KMS-11 (cell line): Measurements from ENCODE around the gene SGCD.

ENCODE experiments used
- H2AFZ ChIP-seq: fragments of 200-600 bp; sonication (generic); 2 replicates; pipeline ENCODE4 v1.6.1; 2016; ENCODE audit warnings: antibody characterized with exemption, mixed run types, low read depth
- H3K27ac ChIP-seq: fragments of 200-600 bp; sonication (generic); 2 replicates; pipeline ENCODE4 v1.6.1; 2016; ENCODE audit warnings: mild to moderate bottlenecking, mixed run types
- H3K27me3 ChIP-seq: fragments of 200-600 bp; sonication (generic); 2 replicates; pipeline ENCODE4 v1.6.1; 2017; ENCODE audit warnings: mild to moderate bottlenecking, low read depth, mixed run types, moderate library complexity; ENCODE audit not compliant: insufficient read depth
- H3K36me3 ChIP-seq: fragments of 200-600 bp; sonication (generic); 2 replicates; pipeline ENCODE4 v1.6.1; 2017; ENCODE audit warnings: mild to moderate bottlenecking, mixed run types; ENCODE audit not compliant: insufficient read depth
- H3K4me1 ChIP-seq: fragments of 200-600 bp; sonication (generic); 2 replicates; pipeline ENCODE4 v1.6.1; 2016; ENCODE audit warnings: mild to moderate bottlenecking, low read depth, mixed run types; ENCODE audit not compliant: poor library complexity, severe bottlenecking
- H3K4me2 ChIP-seq: fragments of 200-600 bp; sonication (generic); 2 replicates; pipeline ENCODE4 v1.7.0; 2016; ENCODE audit warnings: mild to moderate bottlenecking, mixed run types
- H3K4me3 ChIP-seq: fragments of 200-600 bp; sonication (generic); IDR thresholded peaks from 2 replicates; pipeline ENCODE4 v1.6.1; 2017; ENCODE audit warnings: low read depth, low read length, mixed read lengths; ENCODE audit not compliant: insufficient read depth
- H3K79me2 ChIP-seq: fragments of 200-600 bp; sonication (generic); 2 replicates; pipeline ENCODE4 v1.6.1; 2016; ENCODE audit warnings: low read depth, mixed run types; ENCODE audit not compliant: insufficient read depth
- H3K9ac ChIP-seq: fragments of 200-600 bp; sonication (generic); 2 replicates; pipeline ENCODE4 v1.6.1; 2016; ENCODE audit warnings: mild to moderate bottlenecking, mixed run types
- H4K20me1 ChIP-seq: fragments of 200-600 bp; sonication (generic); 2 replicates; pipeline ENCODE4 v1.6.1; 2016; ENCODE audit warnings: mild to moderate bottlenecking, mixed run types; ENCODE audit not compliant: insufficient read depth
- TF ChIP-seq, protein P1 (sequence below): fragments of 200-600 bp; sonication (generic); conservative IDR thresholded peaks from 2 replicates; pipeline ENCODE4 v1.6.1; 2017; ENCODE audit warnings: low read depth, mild to moderate bottlenecking, antibody characterized with exemption, low read length, moderate library complexity, mixed read lengths

SGCD gene

GRCh38 chr5:156812959-156813358 is 486.0 kb downstream of the SGCD start:
- Histone ChIP-seq H3K4me2 (no peak overlapping the region), H3K27ac (no peak overlapping the region), H3K4me3 (no peak overlapping the region), H4K20me1 (no peaks in the 10 kb centered on the region), H3K36me3 (no peaks in the 10 kb centered on the region), H2AFZ (no peak overlapping the region), H3K27me3 (no peaks in the 10 kb centered on the region), H3K79me2 (no peaks in the 10 kb centered on the region), H3K4me1 (peaks cover 8% of the 10 kb centered on the region), H3K9ac (no peak overlapping the region)
- TF ChIP-seq, protein P1, sequence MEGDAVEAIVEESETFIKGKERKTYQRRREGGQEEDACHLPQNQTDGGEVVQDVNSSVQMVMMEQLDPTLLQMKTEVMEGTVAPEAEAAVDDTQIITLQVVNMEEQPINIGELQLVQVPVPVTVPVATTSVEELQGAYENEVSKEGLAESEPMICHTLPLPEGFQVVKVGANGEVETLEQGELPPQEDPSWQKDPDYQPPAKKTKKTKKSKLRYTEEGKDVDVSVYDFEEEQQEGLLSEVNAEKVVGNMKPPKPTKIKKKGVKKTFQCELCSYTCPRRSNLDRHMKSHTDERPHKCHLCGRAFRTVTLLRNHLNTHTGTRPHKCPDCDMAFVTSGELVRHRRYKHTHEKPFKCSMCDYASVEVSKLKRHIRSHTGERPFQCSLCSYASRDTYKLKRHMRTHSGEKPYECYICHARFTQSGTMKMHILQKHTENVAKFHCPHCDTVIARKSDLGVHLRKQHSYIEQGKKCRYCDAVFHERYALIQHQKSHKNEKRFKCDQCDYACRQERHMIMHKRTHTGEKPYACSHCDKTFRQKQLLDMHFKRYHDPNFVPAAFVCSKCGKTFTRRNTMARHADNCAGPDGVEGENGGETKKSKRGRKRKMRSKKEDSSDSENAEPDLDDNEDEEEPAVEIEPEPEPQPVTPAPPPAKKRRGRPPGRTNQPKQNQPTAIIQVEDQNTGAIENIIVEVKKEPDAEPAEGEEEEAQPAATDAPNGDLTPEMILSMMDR, result no peak

DNA sequence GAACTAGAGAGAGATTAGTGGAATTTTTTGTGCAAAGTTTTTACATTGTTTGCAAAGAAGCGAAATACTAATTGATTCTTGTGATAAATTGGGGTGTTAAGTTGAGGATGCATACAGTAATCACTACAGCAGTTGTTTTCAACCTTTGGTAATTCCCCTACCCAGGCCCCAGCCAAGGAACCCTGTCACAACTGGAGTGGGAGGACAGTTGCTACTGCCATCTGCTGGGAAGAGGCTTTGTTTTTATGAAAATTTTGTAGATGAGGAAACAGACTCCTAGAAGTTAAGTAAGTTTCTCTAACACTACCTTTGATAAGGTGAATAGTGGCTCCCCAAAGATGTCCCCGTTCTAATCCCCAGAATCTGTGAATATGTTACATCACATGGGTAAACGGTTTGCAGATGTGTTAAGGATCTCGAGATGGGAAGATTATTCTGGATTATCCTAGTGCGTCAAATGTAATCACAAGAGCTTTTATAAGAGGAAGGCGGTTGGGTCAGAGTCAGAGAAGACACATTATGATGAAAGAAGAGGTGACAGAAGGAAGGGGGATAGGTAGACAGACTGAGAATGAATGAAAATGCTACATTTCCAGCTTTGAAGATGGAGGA is 489.1 kb downstream of the SGCD start:
- Histone ChIP-seq H3K27me3 (no peaks in the 10 kb centered on the region), H3K27ac (no peak overlapping the region), H4K20me1 (no peaks in the 10 kb centered on the region), H3K79me2 (no peaks in the 10 kb centered on the region), H2AFZ (no peak overlapping the region), H3K4me1 (peaks cover 8% of the 10 kb centered on the region), H3K4me2 (no peak overlapping the region), H3K4me3 (no peak overlapping the region), H3K36me3 (no peaks in the 10 kb centered on the region), H3K9ac (no peak overlapping the region)
- TF ChIP-seq, protein P1, result peak; percentile 40
